H1 (cell line): Measurements from ENCODE around the gene HECTD3. TPM values are rescaled to one million over a fixed set of nuclear protein-coding genes. Genes with fewer than 3 reads are reported as not detected.

Source experiments
- CTCF ChIA-PET: fragments of 300-600 bp; sonication (Branson Sonifier 250); formaldehyde crosslinking; loops from one replicate; lab custom pipeline; 2021; ENCODE audit not compliant: partially characterized antibody; lab: Charles Lee
- POLR2A ChIA-PET: fragments of 300-600 bp; sonication (Branson Sonifier 250); formaldehyde crosslinking; loops from one replicate; lab custom pipeline; 2021; ENCODE audit warnings: inconsistent platforms; ENCODE audit not compliant: partially characterized antibody; lab: Charles Lee
- DNase-seq, 2 experiments: peaks; one replicate each; pipeline versions ENCODE4 v3.0.0 to v3.0.0-alpha.2; 2010 to 2022; ENCODE audit warnings: low spot score in 2 of 2, low read depth in 1 of 2, mixed read lengths in 1 of 2
- FAIRE-seq: peaks from 2 replicates; lab custom pipeline; 2011; peaks lifted over from hg19 to GRCh38; lab: Jason Lieb, UNC
- H2AFZ ChIP-seq: 2 replicates; pipeline ENCODE4 v1.8.1; 2012; ENCODE audit warnings: low read length, inconsistent platforms
- H2AK5ac ChIP-seq: 2 replicates; pipeline ENCODE4 v1.6.1; 2013; ENCODE audit warnings: low read depth, low read length
- H2BK120ac ChIP-seq: replicated peaks from 2 replicates; pipeline ENCODE3; 2013; ENCODE audit warnings: low read depth, low read length, inconsistent platforms
- H2BK12ac ChIP-seq: 2 replicates; pipeline ENCODE4 v1.6.1; 2013; ENCODE audit warnings: low read depth, low read length
- H2BK15ac ChIP-seq: 2 replicates; pipeline ENCODE4 v1.6.1; 2013; ENCODE audit warnings: low read length
- H2BK20ac ChIP-seq: 2 replicates; pipeline ENCODE4 v1.6.1; 2013; ENCODE audit warnings: low read length
- H2BK5ac ChIP-seq: 2 replicates; pipeline ENCODE4 v1.6.1; 2013; ENCODE audit warnings: low read depth, low read length
- H3K14ac ChIP-seq: 2 replicates; pipeline ENCODE4 v1.6.1; 2013; ENCODE audit warnings: inconsistent platforms; ENCODE audit not compliant: insufficient read length
- H3K18ac ChIP-seq: 2 replicates; pipeline ENCODE4 v1.6.1; 2013; ENCODE audit warnings: low read length; ENCODE audit errors: extremely low read depth
- H3K23ac ChIP-seq: 2 replicates; pipeline ENCODE4 v1.6.1; 2013; ENCODE audit warnings: inconsistent platforms; ENCODE audit not compliant: insufficient read length
- H3K23me2 ChIP-seq: 2 replicates; pipeline ENCODE4 v1.6.1; 2013; ENCODE audit warnings: low read depth, low read length
- H3K27ac ChIP-seq: 2 replicates; pipeline ENCODE4 v1.6.1; 2011; ENCODE audit warnings: low read depth, low read length, inconsistent platforms
- H3K27me3 ChIP-seq, 4 experiments: replicated peaks in 1 of 4; 1 replicate in 1 of 4; 2 replicates in 3 of 4; pipeline versions ENCODE4 v1.6.1 to v1.8.1; 2011 to 2013; ENCODE audit warnings: low read length in 3 of 4, mild to moderate bottlenecking in 3 of 4, inconsistent platforms in 2 of 4, mixed read lengths in 2 of 4, moderate library complexity in 1 of 4; ENCODE audit not compliant: control insufficient read depth in 3 of 4, insufficient read depth in 3 of 4; ENCODE audit errors: extremely low read depth in 1 of 4
- H3K36me3 ChIP-seq, 4 experiments: 2 replicates each; pipeline versions ENCODE4 v1.6.1 to v1.8.1; 2011 to 2013; ENCODE audit warnings: mild to moderate bottlenecking in 4 of 4, low read length in 3 of 4, moderate library complexity in 2 of 4, control low read depth in 1 of 4, inconsistent platforms in 1 of 4; ENCODE audit not compliant: insufficient read depth in 4 of 4, control insufficient read depth in 2 of 4
- H3K4ac ChIP-seq: replicated peaks from 2 replicates; pipeline ENCODE3; 2013; ENCODE audit warnings: low read length, low read depth, mixed read lengths, inconsistent platforms; ENCODE audit not compliant: insufficient read length
- H3K4me1 ChIP-seq, 4 experiments: replicated peaks in 1 of 4; 1 replicate in 1 of 4; 2 replicates in 3 of 4; pipeline versions ENCODE4 v1.6.1 to v1.8.1; 2011 to 2013; ENCODE audit warnings: low read length in 3 of 4, inconsistent platforms in 2 of 4, mixed read lengths in 1 of 4; ENCODE audit not compliant: insufficient read depth in 4 of 4, control insufficient read depth in 3 of 4
- H3K4me2 ChIP-seq, 2 experiments: 2 replicates each; pipeline versions ENCODE4 v1.6.1 to v1.8.1; 2011 to 2013; ENCODE audit warnings: low read depth in 2 of 2, low read length in 2 of 2, control low read depth in 1 of 2, inconsistent platforms in 1 of 2, mild to moderate bottlenecking in 1 of 2; ENCODE audit not compliant: insufficient read depth in 1 of 2
- H3K4me3 ChIP-seq, 4 experiments: fragments of 200-600, 300-600 bp in 1 of 4; sonication (generic), shearing (Covaris generic), sonication (Bioruptor Twin) in 1 of 4; 2 replicates each; pipeline versions ENCODE4 v1.5.1 to v1.8.1; 2011 to 2016; ENCODE audit warnings: low read length in 4 of 4, low read depth in 3 of 4, control low read depth in 2 of 4, inconsistent platforms in 2 of 4, mild to moderate bottlenecking in 2 of 4, mixed read lengths in 1 of 4, moderate library complexity in 1 of 4; ENCODE audit not compliant: insufficient read depth in 2 of 4; ENCODE audit errors: extremely low read depth in 1 of 4
- H3K56ac ChIP-seq: replicated peaks from 2 replicates; pipeline ENCODE3; 2013; ENCODE audit warnings: low read depth, mild to moderate bottlenecking, mixed read lengths, low read length, inconsistent platforms; ENCODE audit not compliant: insufficient read length
- H3K79me1 ChIP-seq: 2 replicates; pipeline ENCODE4 v1.6.1; 2013; ENCODE audit warnings: low read depth, low read length, control low read depth
- H3K79me2 ChIP-seq, 2 experiments: 2 replicates each; pipeline versions ENCODE4 v1.6.1 to v1.8.1; 2012 to 2013; ENCODE audit warnings: low read length in 2 of 2, mild to moderate bottlenecking in 2 of 2, inconsistent platforms in 1 of 2; ENCODE audit not compliant: insufficient read depth in 2 of 2, control insufficient read depth in 1 of 2
- H3K9ac ChIP-seq, 4 experiments: replicated peaks in 1 of 4; 1 replicate in 1 of 4; 2 replicates in 3 of 4; pipeline versions ENCODE4 v1.6.1 to v1.8.1; 2011 to 2013; ENCODE audit warnings: low read depth in 3 of 4, low read length in 3 of 4, control low read depth in 2 of 4, mild to moderate bottlenecking in 2 of 4, moderate library complexity in 2 of 4, inconsistent platforms in 1 of 4; ENCODE audit errors: extremely low read depth in 1 of 4
- H3K9me3 ChIP-seq, 2 experiments: 2 replicates each; pipeline versions ENCODE4 v1.6.1 to v1.8.1; 2012 to 2013; ENCODE audit warnings: mild to moderate bottlenecking in 2 of 2, moderate library complexity in 2 of 2, control low read depth in 1 of 2, inconsistent platforms in 1 of 2, low read depth in 1 of 2, low read length in 1 of 2, mixed read lengths in 1 of 2; ENCODE audit not compliant: insufficient read depth in 2 of 2
- H4K20me1 ChIP-seq, 2 experiments: replicated peaks in 1 of 2; 2 replicates each; pipeline versions ENCODE3 to v1.8.1; 2011 to 2013; ENCODE audit warnings: inconsistent platforms in 2 of 2, low read length in 2 of 2, mild to moderate bottlenecking in 1 of 2; ENCODE audit not compliant: insufficient read depth in 2 of 2, control insufficient read depth in 1 of 2
- H4K5ac ChIP-seq: 2 replicates; pipeline ENCODE4 v1.6.1; 2013; ENCODE audit warnings: low read length, low read depth, mixed read lengths, inconsistent platforms; ENCODE audit not compliant: insufficient read length
- H4K8ac ChIP-seq: 2 replicates; pipeline ENCODE4 v1.8.0; 2013; ENCODE audit warnings: mild to moderate bottlenecking, moderate library complexity, low read length, inconsistent platforms; ENCODE audit not compliant: insufficient read depth; ENCODE audit errors: extremely low read depth
- H4K91ac ChIP-seq: replicated peaks from 2 replicates; pipeline ENCODE3; 2013; ENCODE audit warnings: low read length, mixed read lengths, inconsistent platforms; ENCODE audit not compliant: insufficient read length
- CBX8 ChIP-seq: fragments of 300-800, 300-1000 bp; sonication (generic); IDR thresholded peaks from 2 replicates; pipeline ENCODE4 v1.7.1; 2016; ENCODE audit warnings: low read depth, low read length, borderline replicate concordance
- CEBPB ChIP-seq: IDR thresholded peaks from 2 replicates; pipeline ENCODE4 v1.6.1; 2012; ENCODE audit warnings: low read depth, low read length
- KDM1A ChIP-seq: fragments of 200-600, 300-600 bp; sonication (generic); IDR thresholded peaks from 2 replicates; pipeline ENCODE4 v1.7.1; 2016; ENCODE audit warnings: mild to moderate bottlenecking, low read length, borderline replicate concordance
- WGBS, 2 experiments: shearing (Covaris generic) in 1 of 2; methylation state at CpG; one replicate each; pipeline versions ENCODE4 v1.1.6 to v1.1.7; 2013 to 2015; ENCODE audit warnings: low lambda C conversion rate in 2 of 2, mixed read lengths in 2 of 2, inconsistent platforms in 1 of 2, low coverage in 1 of 2, missing lambda C conversion rate in 1 of 2; ENCODE audit not compliant: insufficient replicate concordance in 2 of 2, insufficient coverage in 1 of 2, insufficient read length in 1 of 2; ENCODE audit errors: extremely low coverage in 1 of 2, missing lambda C conversion rate in 1 of 2; 5-methylcytosine and 5-hydroxymethylcytosine counted together
- polyA plus RNA-seq, 7 experiments: library from polyadenylated mRNA; depleted of rRNA in 3 of 7; stranded (reverse) in 5 of 7; unstranded in 2 of 7; fragments of >200 nt in 5 of 7; fragments of 200-250 nt in 2 of 7; gene quantifications; 1 replicate in 5 of 7; 2 replicates in 1 of 7; 4 replicates in 1 of 7; pipeline versions ENCODE4 v1.2.1 to v1.2.3, GENCODE V29; 2011 to 2013; ENCODE audit warnings: missing spikeins in 2 of 7, mixed read lengths in 2 of 7
- total RNA-seq: library from RNA; stranded (reverse); fragmentation: NEBNext Ultra II Directional; extraction: Animal tissue kit (Norgen Biotek cat#: 25700); gene quantifications from 2 replicates; pipeline ENCODE4 v1.2.1, GENCODE V29; 2021

The HECTD3 gene
- total and polyA plus RNA-seq, 2 of the 8 experiments (the other 6 are each of a cell fraction or from before 2014, with no cell fraction given): 32.9 to 52.7 TPM

GRCh38 chr1:45007311-45007710 lies 3.8 kb downstream of the HECTD3 start:
- Histone ChIP-seq H3K9ac (no peak overlapping the region), H3K9me3 (no peaks in the 10 kb centered on the region), H3K79me1 (no peaks in the 10 kb centered on the region), H3K36me3 (peaks cover 6 to 38% (median 17%) of the 10 kb centered on the region in 4 experiments; a peak in 7 of 8 replicates), H3K23ac (no peak overlapping the region), H3K27ac (no peak overlapping the region), H2BK5ac (no peak overlapping the region), H3K56ac (no peak overlapping the region), H3K4ac (no peak overlapping the region), H4K5ac (no peak overlapping the region), H2BK120ac (no peak overlapping the region), H4K8ac (no peak overlapping the region), H3K4me1 (peaks cover 5 to 10% (median 6%) of the 10 kb centered on the region in 4 experiments; a peak in 6 of 7 replicates), H2BK12ac (no peak overlapping the region), H3K79me2 (no peaks in the 10 kb centered on the region), H2BK20ac (no peak overlapping the region), H2AFZ (no peak overlapping the region), H3K4me3 (no peak overlapping the region), H2AK5ac (no peak overlapping the region), H3K4me2 (no peak overlapping the region), H3K23me2 (peaks cover 7% of the 10 kb centered on the region; the same call in 1 of the 2 replicates), H3K27me3 (no peaks in the 10 kb centered on the region), H3K18ac (no peak overlapping the region), H4K91ac (no peak overlapping the region), H3K14ac (no peak overlapping the region), H2BK15ac (no peak overlapping the region), H4K20me1 (peaks cover 0 to 11% of the 10 kb centered on the region in 2 experiments)
- WGBS, 2 experiments: 79% methylated on average over 8 of the region's 11 CpGs; no CpG with 5 or more reads in 1 of the 2 experiments
- CTCF ChIA-PET: interaction anchor here (0.6 to 15.4 kb wide), 8 partner anchors 11 to 485 kb away, joined by 3 to 424 read pairs (median 3); no protein-coding TSS in a partner anchor
- POLR2A ChIA-PET: interaction anchor here (0.9 to 1.7 kb wide), 2 partner anchors 10 to 18 kb away, joined by 3 to 5 read pairs; no protein-coding TSS in a partner anchor
- TF ChIP-seq CEBPB (no peak), KDM1A (no peak), CBX8 (no peak)
- no peak for FAIRE-seq
- DNase-seq: no peak
